GM23338 (cell line): ENCODE measurements around the gene NID1. TPM values are rescaled to one million over a fixed set of nuclear protein-coding genes. Genes with fewer than 3 reads are reported as not detected.

ENCODE experiments used
- ATAC-seq: fragments of 200-7000 bp; cut with Tn5 transposase; 3 replicates; pipeline ENCODE4 v1.9.1; 2020
- DNase-seq: peaks from one replicate; pipeline ENCODE4 v3.0.0-alpha.2; 2015; ENCODE audit warnings: low spot score
- H2AFZ ChIP-seq: fragments of 200-600 bp; sonication (generic); 2 replicates; pipeline ENCODE4 v1.8.0; 2016; ENCODE audit warnings: antibody characterized with exemption, mild to moderate bottlenecking, moderate library complexity
- H3F3A ChIP-seq: fragments of 200-600 bp; sonication (generic); replicated peaks from 2 replicates; pipeline ENCODE4 v1.8.0; 2017; ENCODE audit warnings: antibody characterized with exemption, mixed run types, low read depth
- H3K27ac ChIP-seq: fragments of 200-600 bp; sonication (generic); 2 replicates; pipeline ENCODE4 v1.6.1; 2016; ENCODE audit warnings: low read depth
- H3K27me3 ChIP-seq: fragments of 200-600 bp; sonication (generic); 2 replicates; pipeline ENCODE4 v1.8.0; 2016; ENCODE audit warnings: mild to moderate bottlenecking, mixed run types, moderate library complexity; ENCODE audit not compliant: insufficient read depth
- H3K36me3 ChIP-seq: fragments of 200-600 bp; sonication (generic); 2 replicates; pipeline ENCODE4 v1.8.0; 2016; ENCODE audit warnings: mild to moderate bottlenecking; ENCODE audit not compliant: insufficient read depth
- H3K4me1 ChIP-seq: fragments of 200-600 bp; sonication (generic); 2 replicates; pipeline ENCODE4 v1.8.0; 2016; ENCODE audit warnings: mild to moderate bottlenecking, moderate library complexity; ENCODE audit not compliant: insufficient read depth
- H3K4me2 ChIP-seq: fragments of 200-600 bp; sonication (generic); 2 replicates; pipeline ENCODE4 v1.7.1; 2017; ENCODE audit warnings: mixed run types
- H3K4me3 ChIP-seq: fragments of 200-600 bp; sonication (generic); 2 replicates; pipeline ENCODE4 v1.6.1; 2016; ENCODE audit warnings: mixed run types
- H3K79me2 ChIP-seq: fragments of 200-600 bp; sonication (generic); replicated peaks from 2 replicates; pipeline ENCODE4 v1.8.0; 2017; ENCODE audit warnings: mild to moderate bottlenecking; ENCODE audit not compliant: insufficient read depth
- H3K9me2 ChIP-seq: fragments of 200-600 bp; sonication (generic); 2 replicates; pipeline ENCODE4 v1.8.0; 2017; ENCODE audit not compliant: insufficient read depth
- H4K20me1 ChIP-seq: fragments of 200-600 bp; sonication (generic); replicated peaks from 2 replicates; pipeline ENCODE4 v1.8.0; 2017; ENCODE audit warnings: mild to moderate bottlenecking; ENCODE audit not compliant: insufficient read depth
- H3K27ac Mint-ChIP-seq: 2 replicates; pipeline ENCODE4 v1.8.0; 2020; ENCODE audit warnings: inconsistent platforms, mild to moderate bottlenecking, moderate library complexity, mixed read lengths
- H3K27me3 Mint-ChIP-seq: 3 replicates; pipeline ENCODE4 v1.8.0; 2022; ENCODE audit warnings: low read depth, mild to moderate bottlenecking, moderate library complexity, mixed read lengths, inconsistent platforms; ENCODE audit not compliant: insufficient read depth, poor library complexity
- H3K36me3 Mint-ChIP-seq: 3 replicates; pipeline ENCODE4 v1.8.0; 2021; ENCODE audit warnings: low read depth, mild to moderate bottlenecking, inconsistent platforms, moderate library complexity, mixed read lengths
- H3K4me1 Mint-ChIP-seq: 3 replicates; pipeline ENCODE4 v1.8.0; 2020; ENCODE audit warnings: mild to moderate bottlenecking, inconsistent platforms, mixed read lengths
- H3K4me3 Mint-ChIP-seq: 3 replicates; pipeline ENCODE4 v1.8.0; 2021; ENCODE audit warnings: moderate library complexity, mild to moderate bottlenecking, inconsistent platforms, mixed read lengths
- H3K9me3 Mint-ChIP-seq: 3 replicates; pipeline ENCODE4 v1.8.0; 2020; ENCODE audit warnings: moderate library complexity, mild to moderate bottlenecking, inconsistent platforms, mixed read lengths
- CREB1 ChIP-seq: fragments of 250-450 bp; sonication (Bioruptor Pico); IDR thresholded peaks from 2 replicates; pipeline ENCODE4 v1.5.0; 2020; ENCODE audit warnings: low read depth, mild to moderate bottlenecking, moderate library complexity
- EZH2 ChIP-seq: fragments of 200-600 bp; sonication (generic); IDR thresholded peaks from one replicate; pipeline ENCODE4 v1.8.0; 2017; ENCODE audit warnings: antibody characterized with exemption, mild to moderate bottlenecking, low read depth; ENCODE audit not compliant: unreplicated experiment
- EZH2phosphoT487 ChIP-seq: fragments of 200-600 bp; sonication (generic); IDR thresholded peaks from one replicate; pipeline ENCODE4 v1.8.1; 2018; ENCODE audit warnings: antibody characterized with exemption; ENCODE audit not compliant: unreplicated experiment
- JUNB ChIP-seq: IDR thresholded peaks from one replicate; pipeline ENCODE4 v1.6.1; 2016; ENCODE audit warnings: antibody characterized with exemption; ENCODE audit not compliant: unreplicated experiment
- POLR2AphosphoS5 ChIP-seq: IDR thresholded peaks from 2 replicates; pipeline ENCODE4 v1.6.1; 2016; ENCODE audit warnings: antibody characterized with exemption, low read depth
- REST ChIP-seq: IDR thresholded peaks from one replicate; pipeline ENCODE4 v1.6.1; 2018; ENCODE audit warnings: antibody characterized with exemption; ENCODE audit not compliant: unreplicated experiment
- STAT1 ChIP-seq: IDR thresholded peaks from one replicate; pipeline ENCODE4 v1.6.1; 2016; ENCODE audit warnings: antibody characterized with exemption; ENCODE audit not compliant: unreplicated experiment
- polyA plus RNA-seq: library from polyadenylated mRNA; unstranded; fragments of >200 nt; fragmentation: Nextera tagmentation; extraction: Ambion mirVana; gene quantifications from 2 replicates; pipeline ENCODE4 v1.2.1, GENCODE V29; 2016
- total RNA-seq: library from RNA; depleted of rRNA; stranded (reverse); fragments of >200 nt; shearing (Covaris generic); gene quantifications from 2 replicates; pipeline ENCODE4 v1.2.3, GENCODE V29; 2014
- TF ChIP-seq, protein P1 (sequence below), 2 experiments: fragments of 200-600 bp in 1 of 2; sonication (generic) in 1 of 2; conservative IDR thresholded peaks; 2 replicates each; pipeline versions ENCODE4 v1.5.1 to v1.6.1; 2016 to 2017; ENCODE audit warnings: antibody characterized with exemption in 2 of 2, low read depth in 2 of 2, mild to moderate bottlenecking in 2 of 2, moderate library complexity in 1 of 2
- TF ChIP-seq, protein P2 (sequence below): IDR thresholded peaks from 2 replicates; pipeline ENCODE4 v1.6.1; 2016; ENCODE audit warnings: antibody characterized with exemption

NID1 gene
- total and polyA plus RNA-seq, 2 experiments from 2014 or later: 7.1 to 32.5 TPM

DNA sequence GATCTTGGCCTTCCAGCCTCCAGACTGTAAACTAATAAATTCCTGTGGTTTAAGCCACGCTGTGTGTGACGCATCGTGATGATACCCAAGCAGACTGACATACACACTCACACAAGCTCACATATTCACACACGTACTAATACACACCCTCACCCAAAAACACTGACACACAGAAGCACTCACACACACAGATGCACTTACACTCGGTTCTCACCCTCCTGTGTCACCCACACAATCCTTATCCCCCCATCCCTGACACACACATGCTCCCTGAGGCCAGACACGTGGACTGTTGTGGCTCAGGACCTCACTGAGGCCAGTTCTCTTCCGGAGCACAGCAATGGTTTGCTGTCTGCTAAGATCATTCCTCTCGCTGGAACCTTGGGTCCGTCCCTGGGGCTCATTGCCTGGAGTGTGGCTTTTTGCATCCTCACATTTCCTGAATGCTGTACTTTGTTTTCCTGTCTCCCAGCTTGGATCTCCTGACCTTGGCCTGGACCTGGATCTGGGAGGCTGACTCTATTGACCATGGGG is 121.2 kb downstream of the NID1 start:
- no peak overlapping the region for H3K27ac ChIP-seq
- Mint-ChIP-seq H3K27ac (no peak overlapping the region), H3K36me3 (no peaks in the 10 kb centered on the region), H3K27me3 (peaks cover 9% of the 10 kb centered on the region), H3K4me3 (no peak overlapping the region), H3K4me1 (no peaks in the 10 kb centered on the region), H3K9me3 (no peaks in the 10 kb centered on the region)
- ATAC-seq (no peak), DNase-seq (no peak)
- H2AFZ ChIP-seq: no peak overlapping the region
- no peaks in the 10 kb centered on the region for H3K27me3 ChIP-seq
- no peak overlapping the region for H3K4me2 ChIP-seq
- no peaks in the 10 kb centered on the region for H3K4me1 ChIP-seq
- H3K9me2 ChIP-seq: no peaks in the 10 kb centered on the region
- no peaks in the 10 kb centered on the region for H4K20me1 ChIP-seq
- TF ChIP-seq REST: no peak
- no peak for TF ChIP-seq POLR2AphosphoS5
- TF ChIP-seq, protein P1, sequence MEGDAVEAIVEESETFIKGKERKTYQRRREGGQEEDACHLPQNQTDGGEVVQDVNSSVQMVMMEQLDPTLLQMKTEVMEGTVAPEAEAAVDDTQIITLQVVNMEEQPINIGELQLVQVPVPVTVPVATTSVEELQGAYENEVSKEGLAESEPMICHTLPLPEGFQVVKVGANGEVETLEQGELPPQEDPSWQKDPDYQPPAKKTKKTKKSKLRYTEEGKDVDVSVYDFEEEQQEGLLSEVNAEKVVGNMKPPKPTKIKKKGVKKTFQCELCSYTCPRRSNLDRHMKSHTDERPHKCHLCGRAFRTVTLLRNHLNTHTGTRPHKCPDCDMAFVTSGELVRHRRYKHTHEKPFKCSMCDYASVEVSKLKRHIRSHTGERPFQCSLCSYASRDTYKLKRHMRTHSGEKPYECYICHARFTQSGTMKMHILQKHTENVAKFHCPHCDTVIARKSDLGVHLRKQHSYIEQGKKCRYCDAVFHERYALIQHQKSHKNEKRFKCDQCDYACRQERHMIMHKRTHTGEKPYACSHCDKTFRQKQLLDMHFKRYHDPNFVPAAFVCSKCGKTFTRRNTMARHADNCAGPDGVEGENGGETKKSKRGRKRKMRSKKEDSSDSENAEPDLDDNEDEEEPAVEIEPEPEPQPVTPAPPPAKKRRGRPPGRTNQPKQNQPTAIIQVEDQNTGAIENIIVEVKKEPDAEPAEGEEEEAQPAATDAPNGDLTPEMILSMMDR (conservative IDR thresholded peaks at IDR 0.05; ENCODE audit: low read depth in 2 of 2): no peak
- no peaks in the 10 kb centered on the region for H3F3A ChIP-seq
- H3K79me2 ChIP-seq: no peaks in the 10 kb centered on the region
- no peak overlapping the region for H3K4me3 ChIP-seq
- H3K36me3 ChIP-seq: no peaks in the 10 kb centered on the region

GRCh38 chr1:235942979-235943575 is 121.8 kb downstream of the NID1 start:
- Mint-ChIP-seq H3K36me3 (no peaks in the 10 kb centered on the region), H3K4me3 (no peak overlapping the region), H3K9me3 (no peaks in the 10 kb centered on the region), H3K27ac (no peak overlapping the region), H3K4me1 (no peaks in the 10 kb centered on the region), H3K27me3 (peaks cover 9% of the 10 kb centered on the region)
- Histone ChIP-seq H3K27ac (no peak overlapping the region), H3K4me1 (no peaks in the 10 kb centered on the region), H3K4me3 (no peak overlapping the region), H3K36me3 (no peaks in the 10 kb centered on the region), H3K4me2 (no peak overlapping the region), H2AFZ (no peak overlapping the region), H3K27me3 (no peaks in the 10 kb centered on the region), H3K9me2 (no peaks in the 10 kb centered on the region), H3F3A (no peaks in the 10 kb centered on the region), H4K20me1 (no peaks in the 10 kb centered on the region), H3K79me2 (no peaks in the 10 kb centered on the region)
- ATAC-seq: no peak
- TF ChIP-seq, protein P2, sequence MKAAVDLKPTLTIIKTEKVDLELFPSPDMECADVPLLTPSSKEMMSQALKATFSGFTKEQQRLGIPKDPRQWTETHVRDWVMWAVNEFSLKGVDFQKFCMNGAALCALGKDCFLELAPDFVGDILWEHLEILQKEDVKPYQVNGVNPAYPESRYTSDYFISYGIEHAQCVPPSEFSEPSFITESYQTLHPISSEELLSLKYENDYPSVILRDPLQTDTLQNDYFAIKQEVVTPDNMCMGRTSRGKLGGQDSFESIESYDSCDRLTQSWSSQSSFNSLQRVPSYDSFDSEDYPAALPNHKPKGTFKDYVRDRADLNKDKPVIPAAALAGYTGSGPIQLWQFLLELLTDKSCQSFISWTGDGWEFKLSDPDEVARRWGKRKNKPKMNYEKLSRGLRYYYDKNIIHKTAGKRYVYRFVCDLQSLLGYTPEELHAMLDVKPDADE: no peak
- TF ChIP-seq JUNB: no peak
- no peak for TF ChIP-seq POLR2AphosphoS5
- no peak for TF ChIP-seq STAT1
- no peak for TF ChIP-seq EZH2
- TF ChIP-seq, protein P1 (conservative IDR thresholded peaks at IDR 0.05; ENCODE audit: low read depth in 2 of 2): no peak
- TF ChIP-seq CREB1: no peak
- no peak for TF ChIP-seq EZH2phosphoT487
- no peak for TF ChIP-seq REST
- DNase-seq: no peak
